Measurements from ENCODE around the gene TRPM3.

The TRPM3 gene

GRCh38 chr9:71010258-71010657 lies 111.2 kb downstream of the TRPM3 start:
- TF ChIP-seq CTCF (IDR thresholded peaks at IDR 0.05; ENCODE audit: low read depth, low read length): no peak
- no peak overlapping the region for H3K4me3 ChIP-seq (ENCODE audit: low read depth, low read length)

GRCh38 chr9:71005456-71005855 lies 116.0 kb downstream of the TRPM3 start:
- no peak for TF ChIP-seq CTCF (IDR thresholded peaks at IDR 0.05; ENCODE audit: low read depth, low read length)

GRCh38 chr9:71004196-71004595 lies 117.2 kb downstream of the TRPM3 start:
- no peak overlapping the region for H3K4me3 ChIP-seq (ENCODE audit: low read depth, low read length)
- no peak for TF ChIP-seq CTCF (IDR thresholded peaks at IDR 0.05; ENCODE audit: low read depth, low read length)

More at GRCh38 chr9:71005456-71005855, 116.0 kb downstream of the TRPM3 start:
- H3K4me3 ChIP-seq (ENCODE audit: low read depth, low read length): no peak overlapping the region

- H3K4me3 ChIP-seq (ENCODE audit: low read depth, low read length): no peak overlapping the region
- TF ChIP-seq CTCF (IDR thresholded peaks at IDR 0.05; ENCODE audit: low read depth, low read length): no peak
These were observed 118.1 kb downstream of the TRPM3 start for GRCh38 chr9:71003346-71003745.

- peak; percentile 43; the same call in 1 of the 2 replicates for TF ChIP-seq CTCF (IDR thresholded peaks at IDR 0.05; ENCODE audit: low read depth, low read length)
- no peak overlapping the region for H3K4me3 ChIP-seq (ENCODE audit: low read depth, low read length)
These were observed 119.5 kb downstream of the TRPM3 start for GRCh38 chr9:71001780-71002386.

- no peak for TF ChIP-seq CTCF (IDR thresholded peaks at IDR 0.05; ENCODE audit: low read depth, low read length)
- H3K4me3 ChIP-seq (ENCODE audit: low read depth, low read length): no peak overlapping the region
These were observed 122.5 kb downstream of the TRPM3 start for GRCh38 chr9:70998962-70999361.

- no peak for TF ChIP-seq CTCF (IDR thresholded peaks at IDR 0.05; ENCODE audit: low read depth, low read length)
- no peak overlapping the region for H3K4me3 ChIP-seq (ENCODE audit: low read depth, low read length)
These were observed 125.9 kb downstream of the TRPM3 start for GRCh38 chr9:70995511-70995910.

All from WI38 (cell line).